GM23248 (cell line): ENCODE results near the gene HSPB7. TPM values are rescaled to one million over a fixed set of nuclear protein-coding genes. Genes with fewer than 3 reads are reported as not detected.

Source experiments
- DNase-seq: peaks from one replicate; pipeline ENCODE4 v3.0.0-alpha.2; 2015
- H2AFZ ChIP-seq: fragments of 200-600 bp; sonication (generic); 2 replicates; pipeline ENCODE4 v1.6.1; 2016; ENCODE audit warnings: antibody characterized with exemption
- H3F3A ChIP-seq: fragments of 200-600 bp; sonication (generic); 2 replicates; pipeline ENCODE4 v1.6.1; 2016; ENCODE audit warnings: mild to moderate bottlenecking, antibody characterized with exemption, mixed run types; ENCODE audit not compliant: insufficient read depth
- H3K27ac ChIP-seq: fragments of 200-600 bp; sonication (generic); 2 replicates; pipeline ENCODE4 v1.5.1; 2016; ENCODE audit warnings: mild to moderate bottlenecking
- H3K27me3 ChIP-seq: fragments of 200-600 bp; sonication (generic); replicated peaks from 2 replicates; pipeline ENCODE4 v1.6.1; 2016; ENCODE audit warnings: mild to moderate bottlenecking; ENCODE audit not compliant: insufficient read depth
- H3K36me3 ChIP-seq: fragments of 200-600 bp; sonication (generic); 2 replicates; pipeline ENCODE4 v1.6.1; 2016; ENCODE audit warnings: low read depth, mild to moderate bottlenecking
- H3K4me1 ChIP-seq: fragments of 200-600 bp; sonication (generic); 2 replicates; pipeline ENCODE4 v1.6.1; 2016; ENCODE audit warnings: mild to moderate bottlenecking; ENCODE audit not compliant: insufficient read depth
- H3K4me2 ChIP-seq: fragments of 200-600 bp; sonication (generic); one replicate; pipeline ENCODE4 v1.6.1; 2016; ENCODE audit warnings: mild to moderate bottlenecking; ENCODE audit not compliant: unreplicated experiment
- H3K4me3 ChIP-seq: fragments of 200-600 bp; sonication (generic); 2 replicates; pipeline ENCODE4 v1.5.1; 2016; ENCODE audit warnings: mild to moderate bottlenecking
- H3K79me2 ChIP-seq: fragments of 200-600 bp; sonication (generic); 2 replicates; pipeline ENCODE4 v1.6.1; 2016; ENCODE audit warnings: mild to moderate bottlenecking; ENCODE audit not compliant: insufficient read depth
- H3K9ac ChIP-seq: fragments of 200-600 bp; sonication (generic); 2 replicates; pipeline ENCODE4 v1.6.1; 2016; ENCODE audit warnings: mild to moderate bottlenecking
- H3K9me2 ChIP-seq: fragments of 200-600 bp; sonication (generic); 2 replicates; pipeline ENCODE4 v1.6.1; 2016; ENCODE audit warnings: mixed run types, mild to moderate bottlenecking, moderate library complexity; ENCODE audit not compliant: insufficient read depth
- H3K9me3 ChIP-seq: fragments of 200-600 bp; sonication (generic); one replicate; pipeline ENCODE4 v1.6.1; 2017; ENCODE audit warnings: low read depth
- H4K20me1 ChIP-seq: fragments of 200-600 bp; sonication (generic); 2 replicates; pipeline ENCODE4 v1.6.0; 2016; ENCODE audit not compliant: insufficient read depth
- EZH2 ChIP-seq: fragments of 200-600 bp; sonication (generic); IDR thresholded peaks from 2 replicates; pipeline ENCODE4 v1.6.1; 2018; ENCODE audit warnings: antibody characterized with exemption, mild to moderate bottlenecking; ENCODE audit not compliant: insufficient read depth, poor library complexity, severe bottlenecking
- EZH2phosphoT487 ChIP-seq: fragments of 200-600 bp; sonication (generic); IDR thresholded peaks from 2 replicates; pipeline ENCODE4 v1.6.1; 2018; ENCODE audit warnings: antibody characterized with exemption, moderate library complexity, mild to moderate bottlenecking, low read depth; ENCODE audit not compliant: insufficient read depth
- whole genome bisulfite sequencing, 2 experiments: methylation state at CpG; one replicate each; pipeline ENCODE4 v1.1.6; 2015 to 2017; ENCODE audit warnings: low lambda C conversion rate in 2 of 2, low coverage in 1 of 2; ENCODE audit errors: missing lambda C conversion rate in 2 of 2; 5-methylcytosine and 5-hydroxymethylcytosine counted together
- in situ Hi-C: fragments of 300-500 bp; cut with MboI; formaldehyde crosslinking; loops from 2 replicates; pipeline ENCODE4 v1.15.0; 2020
- polyA plus RNA-seq: library from polyadenylated mRNA; unstranded; fragments of >200 nt; fragmentation: Nextera tagmentation; extraction: Ambion mirVana; gene quantifications from 2 replicates; pipeline ENCODE4 v1.2.1, GENCODE V29; 2016
- total RNA-seq: library from RNA; depleted of rRNA; stranded (reverse); fragments of >200 nt; shearing (Covaris generic); gene quantifications from 2 replicates; pipeline ENCODE4 v1.2.3, GENCODE V29; 2014

Gene HSPB7
- total and polyA plus RNA-seq, 2 experiments from 2014 or later, result 22.9 to 111 TPM

DNA sequence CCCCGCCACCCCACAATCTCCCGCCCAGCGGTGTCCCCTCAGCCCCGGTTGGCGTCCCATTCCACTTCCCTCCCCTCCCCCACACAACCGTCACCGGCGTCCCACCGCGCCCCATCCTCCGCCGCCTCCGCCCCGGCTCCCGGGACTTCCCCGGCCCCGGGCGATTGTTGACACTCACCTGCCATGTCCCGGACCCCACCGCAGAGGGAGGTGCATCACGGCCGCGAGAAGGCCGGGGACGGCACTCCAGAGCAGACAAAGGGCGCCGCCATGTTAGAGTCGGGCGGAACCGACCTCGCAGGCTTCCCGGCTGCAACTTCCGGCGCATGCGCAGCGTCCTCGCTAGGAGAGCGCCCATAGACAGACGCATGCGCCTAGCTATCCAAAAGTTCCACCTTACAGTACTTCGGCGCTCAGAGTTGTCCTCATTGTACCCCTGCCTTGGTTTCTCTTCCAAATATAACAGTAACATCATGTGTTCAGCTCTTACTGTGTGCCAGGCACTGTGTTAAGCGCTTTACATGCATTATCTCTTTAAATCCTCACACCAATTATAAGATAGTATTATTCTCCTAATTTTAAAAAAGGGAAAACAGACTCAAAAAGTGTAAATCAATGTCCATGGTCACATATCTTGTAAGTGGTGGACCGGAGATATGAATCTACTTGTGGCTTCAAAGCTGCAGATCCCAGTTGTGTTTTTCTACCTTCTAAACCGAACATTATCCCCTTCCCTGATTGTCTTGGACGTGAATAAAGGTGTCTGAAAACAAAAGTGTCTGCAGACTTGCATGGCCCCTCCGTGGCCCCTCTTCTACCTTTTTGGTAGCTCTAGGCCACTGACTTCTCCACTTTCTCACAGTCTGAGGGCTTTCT, 41.8 kb downstream of the HSPB7 start, which contains the start of gene ZBTB17:
TSS of gene ZBTB17 (minus strand) at position 297 of the 876 bp plus-strand sequence. CDS start 27,606 bp downstream, outside the sequence.
- H4K20me1 ChIP-seq, result no peaks in the 10 kb centered on the region
- no peak for TF ChIP-seq EZH2phosphoT487
- 10 to 15% methylated on average over 31 to 46 of the region's 47 CpGs for WGBS, 2 experiments
- H3K4me3 ChIP-seq, result peak within 1 kb of the TSS; percentile 86
- H3K9me3 ChIP-seq, result no peaks in the 10 kb centered on the region
- peak within 1 kb of the TSS; percentile 92 for H3K4me2 ChIP-seq
- H3K27me3 ChIP-seq, result no peaks in the 10 kb centered on the region
- H3K9me2 ChIP-seq, result no peaks in the 10 kb centered on the region
- H3K79me2 ChIP-seq, result peaks cover 44% of the 10 kb centered on the region
- peak within 1 kb of the TSS; percentile 83 for H3K9ac ChIP-seq
- H2AFZ ChIP-seq, result peak within 1 kb of the TSS; percentile 93
- in situ Hi-C loops, result no loop called here
- DNase-seq, result peak; percentile 99
- H3K4me1 ChIP-seq, result peaks cover 7% of the 10 kb centered on the region
- H3K27ac ChIP-seq, result peak within 1 kb of the TSS; percentile 70
- H3F3A ChIP-seq, result no peaks in the 10 kb centered on the region
- H3K36me3 ChIP-seq, result 0 out of 2 replicates have a peak, but pooled peaks cover 5% of the 10 kb centered on the region

DNA sequence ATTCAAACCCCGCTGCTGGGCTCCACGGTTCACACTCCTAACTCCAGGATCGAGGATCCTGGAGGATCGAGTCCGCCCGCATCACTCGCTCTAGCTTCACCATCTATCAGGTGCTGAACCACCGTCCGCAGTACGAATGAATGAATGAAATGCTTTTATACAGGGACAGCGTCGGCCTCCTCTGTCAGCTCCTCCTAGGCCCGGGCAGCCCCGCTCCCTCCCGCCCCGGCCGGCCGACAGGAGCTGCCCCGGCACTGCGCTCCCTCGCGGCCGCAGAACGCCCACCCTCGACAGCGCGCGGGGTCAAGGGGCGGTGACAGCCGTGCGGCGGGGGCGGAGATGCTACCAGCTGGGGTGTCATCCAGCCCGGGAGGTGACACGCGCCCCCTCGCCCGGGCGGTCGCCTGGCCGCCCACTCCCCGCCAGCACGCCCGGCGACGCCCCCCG, 42.5 kb downstream of the HSPB7 start:
- WGBS, 2 experiments, result 1 to 2% methylated on average over 19 to 26 of the region's 47 CpGs
- in situ Hi-C loops, result no loop called here

GRCh38 chr1:15974855-15975254, 43.0 kb downstream of the HSPB7 start:
- TF ChIP-seq EZH2 (no peak), EZH2phosphoT487 (no peak)
- WGBS, 2 experiments, result 46% methylated on average over 9 of the region's 9 CpGs
- H3K4me2 ChIP-seq, result peak overlapping the region; percentile 92
- H3K4me1 ChIP-seq, result peaks cover 7% of the 10 kb centered on the region
- H3K4me3 ChIP-seq, result peak overlapping the region; percentile 86
- 0 out of 2 replicates have a peak, but pooled peaks cover 5% of the 10 kb centered on the region for H3K36me3 ChIP-seq
- H4K20me1 ChIP-seq, result no peaks in the 10 kb centered on the region
- DNase-seq, result peak; percentile 15
- peak overlapping the region; percentile 83 for H3K9ac ChIP-seq
- in situ Hi-C loops, result no loop called here
- H3K9me2 ChIP-seq, result no peaks in the 10 kb centered on the region
- H3K9me3 ChIP-seq, result no peaks in the 10 kb centered on the region
- H3K27ac ChIP-seq, result peak overlapping the region; percentile 70
- H3K27me3 ChIP-seq, result no peaks in the 10 kb centered on the region
- H3K79me2 ChIP-seq, result peaks cover 56% of the 10 kb centered on the region
- 0 out of 2 replicates have a peak overlapping the region, but pooled peaks have one; percentile 37 for H2AFZ ChIP-seq
- no peaks in the 10 kb centered on the region for H3F3A ChIP-seq

More for the DNA sequence above, 42.5 kb downstream of the HSPB7 start:
- Histone ChIP-seq H3F3A (no peaks in the 10 kb centered on the region), H2AFZ (peak overlapping the region; percentile 93), H3K4me2 (peak overlapping the region; percentile 92), H3K79me2 (peaks cover 50% of the 10 kb centered on the region), H3K27ac (peak overlapping the region; percentile 70), H4K20me1 (no peaks in the 10 kb centered on the region), H3K9ac (peak overlapping the region; percentile 83), H3K4me1 (peaks cover 7% of the 10 kb centered on the region), H3K27me3 (no peaks in the 10 kb centered on the region), H3K9me2 (no peaks in the 10 kb centered on the region), H3K9me3 (no peaks in the 10 kb centered on the region), H3K4me3 (peak overlapping the region; percentile 86), H3K36me3 (0 out of 2 replicates have a peak, but pooled peaks cover 5% of the 10 kb centered on the region)
- TF ChIP-seq EZH2phosphoT487, result no peak
- no peak for TF ChIP-seq EZH2
- DNase-seq, result peak; percentile 83

DNA sequence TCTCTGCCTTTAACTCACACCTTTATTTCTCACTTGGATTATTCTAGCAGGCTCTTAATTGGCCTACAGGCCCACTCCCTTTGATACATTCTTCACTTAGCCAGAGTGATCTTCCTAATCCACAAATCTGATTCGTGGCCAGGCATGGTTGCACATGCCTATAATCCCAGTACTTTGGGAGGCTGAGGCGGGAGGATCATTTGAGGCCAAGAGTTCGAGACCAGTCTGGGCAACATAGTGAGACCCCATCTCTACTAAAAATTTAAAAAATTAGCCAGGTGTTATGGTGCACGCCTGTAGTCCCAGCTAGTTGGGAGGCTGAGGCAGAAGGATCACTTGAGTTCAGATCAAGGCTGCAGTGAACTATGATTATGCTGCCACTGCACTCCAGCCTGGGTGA, 44.1 kb downstream of the HSPB7 start:
- no peak overlapping the region for H2AFZ ChIP-seq
- H3K4me2 ChIP-seq, result no peak overlapping the region
- 0 out of 2 replicates have a peak, but pooled peaks cover 5% of the 10 kb centered on the region for H3K36me3 ChIP-seq
- no peak overlapping the region for H3K4me3 ChIP-seq
- H3K79me2 ChIP-seq, result peaks cover 66% of the 10 kb centered on the region
- H4K20me1 ChIP-seq, result no peaks in the 10 kb centered on the region
- H3K4me1 ChIP-seq, result peaks cover 7% of the 10 kb centered on the region
- H3K9me2 ChIP-seq, result no peaks in the 10 kb centered on the region
- H3K27ac ChIP-seq, result no peak overlapping the region
- WGBS, 2 experiments, result 96 to 98% methylated on average over 4 of the region's 4 CpGs
- TF ChIP-seq EZH2phosphoT487 (no peak), EZH2 (no peak)
- DNase-seq, result no peak
- in situ Hi-C loops, result no loop called here
- H3F3A ChIP-seq, result no peaks in the 10 kb centered on the region
- no peaks in the 10 kb centered on the region for H3K27me3 ChIP-seq
- no peak overlapping the region for H3K9ac ChIP-seq
- H3K9me3 ChIP-seq, result no peaks in the 10 kb centered on the region
